ENCODE measurements around the gene USP32. TPM values are rescaled to one million over a fixed set of nuclear protein-coding genes. Genes with fewer than 3 reads are reported as not detected.
A peak's percentile ranks its signal among the peaks of the same experiment; 100 is the strongest.
"Not testable (repeated sequence)": the region's sequence is repeated elsewhere in the genome, so short reads cannot be mapped to it uniquely, and the experiment has no call there.

USP32 gene
- total and polyA plus RNA-seq, 10 of the 15 experiments (the other 5 are each of a cell fraction or from before 2014, with no cell fraction given): 7.8 to 37.3 (median 25.5) TPM

- DNase-seq (ENCODE audit: low read depth, low spot score); SMC1A ChIA-PET (ENCODE audit: uncharacterized antibody, unreplicated experiment); FAIRE-seq; POLR2A ChIA-PET; H4K20me1 ChIP-seq (ENCODE audit: control insufficient read depth, insufficient read depth); H3K79me2 ChIP-seq (ENCODE audit: control insufficient read depth, insufficient read depth, low read length); in situ Hi-C loops (cut with MboI); H3K4me3 ChIP-seq; H2AFZ ChIP-seq (ENCODE audit: control insufficient read depth, low read depth, low read length); BruUV-seq (replicated peaks); H3K4me1 ChIP-seq (ENCODE audit: control insufficient read depth, insufficient read depth, low read length); RAD21 ChIA-PET (ENCODE audit: unreplicated experiment); H3K36me3 ChIP-seq (ENCODE audit: control insufficient read depth in 2 of 2, insufficient read depth in 2 of 2, low read length in 1 of 2); H3K9ac ChIP-seq (ENCODE audit: control insufficient read depth, insufficient read depth, low read length); H3K27me3 ChIP-seq (replicated peaks in 1 of 2; ENCODE audit: control insufficient read depth in 2 of 2, insufficient read depth in 2 of 2, low read length in 1 of 2); H3K27ac ChIP-seq (ENCODE audit: control insufficient read depth, insufficient read depth); H3K4me2 ChIP-seq (ENCODE audit: control insufficient read depth, insufficient read depth); ATAC-seq; intact Hi-C loops (cut with micrococcal nuclease; ENCODE audit: unreplicated experiment); CTCF ChIA-PET; H3K9me3 ChIP-seq (replicated peaks; ENCODE audit: control insufficient read depth, insufficient read depth, low read length): not testable (repeated sequence)
- WGBS (ENCODE audit: insufficient coverage, insufficient replicate concordance, low lambda C conversion rate, missing lambda C conversion rate): 94% methylated on average over 1 of the region's 1 CpG
Measured at GRCh38 chr17:60208302-60208701, 183.6 kb downstream of the USP32 start.

- H3K9me3 ChIP-seq (replicated peaks; ENCODE audit: control insufficient read depth, insufficient read depth, low read length); H3K9ac ChIP-seq (ENCODE audit: control insufficient read depth, insufficient read depth, low read length); SMC1A ChIA-PET (ENCODE audit: uncharacterized antibody, unreplicated experiment); intact Hi-C loops (cut with micrococcal nuclease; ENCODE audit: unreplicated experiment); H3K4me1 ChIP-seq (ENCODE audit: control insufficient read depth, insufficient read depth, low read length); H2AFZ ChIP-seq (ENCODE audit: control insufficient read depth, low read depth, low read length); H3K79me2 ChIP-seq (ENCODE audit: control insufficient read depth, insufficient read depth, low read length); H3K36me3 ChIP-seq (ENCODE audit: control insufficient read depth in 2 of 2, insufficient read depth in 2 of 2, low read length in 1 of 2); H4K20me1 ChIP-seq (ENCODE audit: control insufficient read depth, insufficient read depth); BruUV-seq (replicated peaks); H3K4me3 ChIP-seq; H3K27me3 ChIP-seq (replicated peaks in 1 of 2; ENCODE audit: control insufficient read depth in 2 of 2, insufficient read depth in 2 of 2, low read length in 1 of 2); ATAC-seq; POLR2A ChIA-PET; RAD21 ChIA-PET (ENCODE audit: unreplicated experiment); H3K27ac ChIP-seq (ENCODE audit: control insufficient read depth, insufficient read depth); CTCF ChIA-PET; FAIRE-seq; DNase-seq (ENCODE audit: low read depth, low spot score); H3K4me2 ChIP-seq (ENCODE audit: control insufficient read depth, insufficient read depth); in situ Hi-C loops (cut with MboI): not testable (repeated sequence)
- TF ChIP-seq ETV6 (conservative IDR thresholded peaks at IDR 0.05 in 1 of 2, IDR thresholded peaks at IDR 0.05 in 1 of 2; ENCODE audit: borderline replicate concordance in 1 of 2, low read depth in 1 of 2): peak in 1 of 2 experiments; percentile 71; a peak in 1 of 4 replicates
Measured at GRCh38 chr17:60205782-60206181, 186.2 kb downstream of the USP32 start.

GRCh38 chr17:60198630-60199029 is 193.3 kb downstream of the USP32 start:
- CTCF ChIA-PET: interaction anchor here (0.7 to 1.2 kb wide), 2 partner anchors 91 to 266 kb away, joined by 3 to 6 read pairs; no protein-coding TSS in a partner anchor

DNA sequence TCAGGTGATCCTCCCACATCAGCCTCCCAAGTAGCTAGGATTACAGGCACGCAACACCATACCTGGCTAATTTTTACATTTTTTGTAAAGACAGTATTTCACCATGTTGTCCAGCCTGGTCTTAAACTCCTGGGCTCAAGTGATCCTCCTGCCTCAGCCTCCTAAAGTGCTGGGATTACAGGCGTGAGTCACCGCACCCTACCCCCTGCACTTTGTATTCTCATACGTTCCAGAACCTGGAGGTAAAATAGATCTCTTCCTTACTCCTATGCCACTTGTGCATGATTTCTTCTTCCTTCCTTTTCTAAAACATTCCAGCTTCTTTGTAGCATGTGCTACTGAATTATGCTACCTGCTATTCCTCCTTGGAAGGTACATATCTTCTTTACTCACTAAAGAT is 197.8 kb downstream of the USP32 start:
- intact Hi-C loops (cut with micrococcal nuclease; ENCODE audit: unreplicated experiment); H4K20me1 ChIP-seq (ENCODE audit: control insufficient read depth, insufficient read depth); H3K4me1 ChIP-seq (ENCODE audit: control insufficient read depth, insufficient read depth, low read length); H3K27me3 ChIP-seq (replicated peaks in 1 of 2; ENCODE audit: control insufficient read depth in 2 of 2, insufficient read depth in 2 of 2, low read length in 1 of 2); RAD21 ChIA-PET (ENCODE audit: unreplicated experiment); in situ Hi-C loops (cut with MboI); FAIRE-seq; H3K79me2 ChIP-seq (ENCODE audit: control insufficient read depth, insufficient read depth, low read length); BruUV-seq (replicated peaks); POLR2A ChIA-PET; H2AFZ ChIP-seq (ENCODE audit: control insufficient read depth, low read depth, low read length); H3K9me3 ChIP-seq (replicated peaks; ENCODE audit: control insufficient read depth, insufficient read depth, low read length); H3K27ac ChIP-seq (ENCODE audit: control insufficient read depth, insufficient read depth); H3K9ac ChIP-seq (ENCODE audit: control insufficient read depth, insufficient read depth, low read length); DNase-seq (ENCODE audit: low read depth, low spot score); H3K4me3 ChIP-seq; ATAC-seq; SMC1A ChIA-PET (ENCODE audit: uncharacterized antibody, unreplicated experiment); H3K4me2 ChIP-seq (ENCODE audit: control insufficient read depth, insufficient read depth); CTCF ChIA-PET; H3K36me3 ChIP-seq (ENCODE audit: control insufficient read depth in 2 of 2, insufficient read depth in 2 of 2, low read length in 1 of 2): not testable (repeated sequence)
- WGBS (ENCODE audit: insufficient coverage, insufficient replicate concordance, low lambda C conversion rate, missing lambda C conversion rate): 94% methylated on average over 4 of the region's 4 CpGs

More at GRCh38 chr17:60198630-60199029, 193.3 kb downstream of the USP32 start:
- H3K4me1 ChIP-seq (ENCODE audit: control insufficient read depth, insufficient read depth, low read length); H2AFZ ChIP-seq (ENCODE audit: control insufficient read depth, low read depth, low read length); H4K20me1 ChIP-seq (ENCODE audit: control insufficient read depth, insufficient read depth); in situ Hi-C loops (cut with MboI); RAD21 ChIA-PET (ENCODE audit: unreplicated experiment); FAIRE-seq; DNase-seq (ENCODE audit: low read depth, low spot score); H3K27me3 ChIP-seq (replicated peaks in 1 of 2; ENCODE audit: control insufficient read depth in 2 of 2, insufficient read depth in 2 of 2, low read length in 1 of 2); intact Hi-C loops (cut with micrococcal nuclease; ENCODE audit: unreplicated experiment); BruUV-seq (replicated peaks); H3K79me2 ChIP-seq (ENCODE audit: control insufficient read depth, insufficient read depth, low read length); H3K9me3 ChIP-seq (replicated peaks; ENCODE audit: control insufficient read depth, insufficient read depth, low read length); H3K36me3 ChIP-seq (ENCODE audit: control insufficient read depth in 2 of 2, insufficient read depth in 2 of 2, low read length in 1 of 2); H3K9ac ChIP-seq (ENCODE audit: control insufficient read depth, insufficient read depth, low read length); H3K4me3 ChIP-seq; H3K27ac ChIP-seq (ENCODE audit: control insufficient read depth, insufficient read depth); ATAC-seq; H3K4me2 ChIP-seq (ENCODE audit: control insufficient read depth, insufficient read depth): not testable (repeated sequence)
- POLR2A ChIA-PET: interaction anchor here (0.7 kb wide), 1 partner anchor 90 kb away, joined by 6 read pairs; no protein-coding TSS in a partner anchor
- SMC1A ChIA-PET (ENCODE audit: uncharacterized antibody, unreplicated experiment): interaction anchor here (0.7 kb wide), 1 partner anchor 14 kb away, joined by 3 read pairs; no protein-coding TSS in a partner anchor
- 95% methylated on average over 1 of the region's 1 CpG for WGBS (ENCODE audit: insufficient coverage, insufficient replicate concordance, low lambda C conversion rate, missing lambda C conversion rate)

Measured in GM12878 (cell line).